HepG2 (cell line): ENCODE measurements around the gene SLC10A1. TPM values are rescaled to one million over a fixed set of nuclear protein-coding genes. Genes with fewer than 3 reads are reported as not detected.

ENCODE experiments used
- ELF4 ChIP-seq: sonication (generic); formaldehyde crosslinking; IDR thresholded peaks from 2 replicates; pipeline ENCODE4 v1.5.0; 2020; ENCODE audit warnings: missing genetic modification reagents, mild to moderate bottlenecking, moderate library complexity, borderline replicate concordance
- IKZF4 ChIP-seq: sonication (generic); formaldehyde crosslinking; IDR thresholded peaks from 2 replicates; pipeline ENCODE4 v1.5.1; 2020; ENCODE audit warnings: borderline replicate concordance, mild to moderate bottlenecking, low read depth, missing genetic modification reagents; ENCODE audit errors: not compliant biosample characterization
- KLF11 ChIP-seq: IDR thresholded peaks from 2 replicates; pipeline ENCODE4 v1.6.1; 2016; ENCODE audit warnings: missing compliant biosample characterization
- MED13 ChIP-seq: sonication (generic); formaldehyde crosslinking; IDR thresholded peaks from 2 replicates; pipeline ENCODE4 v1.5.0; 2020; ENCODE audit warnings: missing genetic modification reagents
- RARG ChIP-seq: sonication (generic); formaldehyde crosslinking; IDR thresholded peaks from 2 replicates; pipeline ENCODE4 v1.4.0; 2020; ENCODE audit warnings: low read depth, mild to moderate bottlenecking, missing genetic modification reagents
- SMAD1 ChIP-seq: sonication (generic); formaldehyde crosslinking; IDR thresholded peaks from 2 replicates; pipeline ENCODE4 v1.4.0; 2020; ENCODE audit warnings: missing genetic modification reagents, low read depth, mild to moderate bottlenecking, borderline replicate concordance
- THYN1 ChIP-seq: sonication (generic); formaldehyde crosslinking; IDR thresholded peaks from 2 replicates; pipeline ENCODE4 v1.8.1; 2023; ENCODE audit warnings: low read depth, mild to moderate bottlenecking, moderate library complexity, missing genetic modification reagents, borderline replicate concordance
- YY1 ChIP-seq: IDR thresholded peaks from 2 replicates; pipeline ENCODE4 v1.6.1; 2011; ENCODE audit warnings: low read length, low read depth, moderate library complexity, mild to moderate bottlenecking; ENCODE audit not compliant: insufficient read depth, insufficient replicate concordance
- ZNF879 ChIP-seq: sonication (generic); formaldehyde crosslinking; IDR thresholded peaks from 2 replicates; pipeline ENCODE4 v1.8.1; 2023; ENCODE audit warnings: missing genetic modification reagents
- ZNF891 ChIP-seq: sonication (generic); formaldehyde crosslinking; IDR thresholded peaks from 2 replicates; pipeline ENCODE4 v1.5.0; 2020; ENCODE audit warnings: mild to moderate bottlenecking, missing genetic modification reagents
- polyA plus RNA-seq, 8 experiments: library from polyadenylated mRNA; depleted of rRNA in 3 of 8; stranded (reverse) in 7 of 8; unstranded in 1 of 8; fragments of >200 nt; fragmentation: Illumina TruSeq in 4 of 8; extraction: Trizol in 4 of 8; gene quantifications; 2 replicates each; pipeline versions ENCODE4 v1.2.1 to v1.2.3, GENCODE V29; 2011 to 2016; ENCODE audit warnings: low read depth in 4 of 8, missing spikeins in 1 of 8, mixed read lengths in 1 of 8; ENCODE audit not compliant: insufficient read depth in 1 of 8
- total RNA-seq, 5 experiments: library from RNA; depleted of rRNA; stranded (reverse); fragments of >200 nt; fragmentation: Illumina TruSeq; extraction: Trizol; gene quantifications; 2 replicates each; pipeline ENCODE4 v1.2.3, GENCODE V29; 2016; ENCODE audit warnings: low read depth in 1 of 5
- TF ChIP-seq, protein P1 (sequence below): sonication (generic); formaldehyde crosslinking; IDR thresholded peaks from 2 replicates; pipeline ENCODE4 v1.9.0; 2021; ENCODE audit warnings: missing genetic modification reagents, borderline replicate concordance
- TF ChIP-seq, protein P2 (sequence below): sonication (generic); formaldehyde crosslinking; IDR thresholded peaks from 2 replicates; pipeline ENCODE4 v1.9.0; 2022; ENCODE audit warnings: low read depth, missing genetic modification reagents
- TF ChIP-seq, protein P3 (sequence below): sonication (generic); formaldehyde crosslinking; IDR thresholded peaks from 2 replicates; pipeline ENCODE4 v1.5.1; 2020; ENCODE audit warnings: mild to moderate bottlenecking, missing genetic modification reagents, moderate library complexity
- TF ChIP-seq, protein P4 (sequence below): sonication (generic); formaldehyde crosslinking; IDR thresholded peaks from 2 replicates; pipeline ENCODE4 v1.4.0; 2020; ENCODE audit warnings: missing genetic modification reagents
- TF ChIP-seq, protein P5 (sequence below): sonication (generic); formaldehyde crosslinking; IDR thresholded peaks from 2 replicates; pipeline ENCODE4 v1.8.1; 2023; ENCODE audit warnings: mild to moderate bottlenecking, missing genetic modification reagents
- TF ChIP-seq, protein P6 (sequence below): sonication (generic); formaldehyde crosslinking; IDR thresholded peaks from 2 replicates; pipeline ENCODE4 v1.4.0; 2020; ENCODE audit warnings: mild to moderate bottlenecking, missing genetic modification reagents

Gene SLC10A1
- total and polyA plus RNA-seq, 2 of the 13 experiments (the other 11 are each of a cell fraction or from before 2014, with no cell fraction given) = 0.17 TPM; not detected in 1

DNA sequence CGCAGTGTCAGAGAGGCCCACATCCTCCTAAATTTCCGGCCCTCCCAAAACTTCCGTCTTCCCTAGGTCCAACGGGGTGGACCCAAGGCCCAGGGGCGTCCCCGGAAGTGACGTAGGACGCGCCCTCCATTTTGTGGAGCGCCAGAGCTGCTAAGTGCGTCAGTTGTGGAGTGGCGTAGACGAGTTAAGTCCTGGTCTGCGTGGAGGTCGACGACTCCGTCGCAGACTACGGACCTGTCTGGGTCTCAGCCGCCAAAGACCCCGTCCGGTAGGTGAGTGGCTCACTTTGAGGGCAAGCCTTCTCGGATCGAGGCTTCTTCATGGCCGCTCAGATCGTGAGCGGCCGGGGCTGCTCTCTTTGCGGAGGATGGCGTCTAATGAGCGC, 30.1 kb downstream of the SLC10A1 start, which contains the start of gene SRSF5 (continued):
- TF ChIP-seq, protein P1, sequence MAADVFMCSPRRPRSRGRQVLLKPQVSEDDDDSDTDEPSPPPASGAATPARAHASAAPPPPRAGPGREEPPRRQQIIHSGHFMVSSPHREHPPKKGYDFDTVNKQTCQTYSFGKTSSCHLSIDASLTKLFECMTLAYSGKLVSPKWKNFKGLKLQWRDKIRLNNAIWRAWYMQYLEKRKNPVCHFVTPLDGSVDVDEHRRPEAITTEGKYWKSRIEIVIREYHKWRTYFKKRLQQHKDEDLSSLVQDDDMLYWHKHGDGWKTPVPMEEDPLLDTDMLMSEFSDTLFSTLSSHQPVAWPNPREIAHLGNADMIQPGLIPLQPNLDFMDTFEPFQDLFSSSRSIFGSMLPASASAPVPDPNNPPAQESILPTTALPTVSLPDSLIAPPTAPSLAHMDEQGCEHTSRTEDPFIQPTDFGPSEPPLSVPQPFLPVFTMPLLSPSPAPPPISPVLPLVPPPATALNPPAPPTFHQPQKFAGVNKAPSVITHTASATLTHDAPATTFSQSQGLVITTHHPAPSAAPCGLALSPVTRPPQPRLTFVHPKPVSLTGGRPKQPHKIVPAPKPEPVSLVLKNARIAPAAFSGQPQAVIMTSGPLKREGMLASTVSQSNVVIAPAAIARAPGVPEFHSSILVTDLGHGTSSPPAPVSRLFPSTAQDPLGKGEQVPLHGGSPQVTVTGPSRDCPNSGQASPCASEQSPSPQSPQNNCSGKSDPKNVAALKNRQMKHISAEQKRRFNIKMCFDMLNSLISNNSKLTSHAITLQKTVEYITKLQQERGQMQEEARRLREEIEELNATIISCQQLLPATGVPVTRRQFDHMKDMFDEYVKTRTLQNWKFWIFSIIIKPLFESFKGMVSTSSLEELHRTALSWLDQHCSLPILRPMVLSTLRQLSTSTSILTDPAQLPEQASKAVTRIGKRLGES (CRISPR knock-in tag) = 0 out of 2 replicates have a peak, but pooled peaks have one; percentile 9
- TF ChIP-seq ZNF879 (no peak), IKZF4 (CRISPR knock-in tag) (no peak), ZNF891 (no peak; the same call in 1 of the 2 replicates), KLF11 (CRISPR knock-in tag) (peak; percentile 83), RARG (CRISPR knock-in tag) (no peak), YY1 (peak; percentile 97), MED13 (0 out of 2 replicates have a peak, but pooled peaks have one; percentile 82), ELF4 (peak; percentile 65; the same call in 1 of the 2 replicates), THYN1 (CRISPR knock-in tag) (no peak), SMAD1 (CRISPR knock-in tag) (no peak; the same call in 1 of the 2 replicates)
- TF ChIP-seq, protein P2, sequence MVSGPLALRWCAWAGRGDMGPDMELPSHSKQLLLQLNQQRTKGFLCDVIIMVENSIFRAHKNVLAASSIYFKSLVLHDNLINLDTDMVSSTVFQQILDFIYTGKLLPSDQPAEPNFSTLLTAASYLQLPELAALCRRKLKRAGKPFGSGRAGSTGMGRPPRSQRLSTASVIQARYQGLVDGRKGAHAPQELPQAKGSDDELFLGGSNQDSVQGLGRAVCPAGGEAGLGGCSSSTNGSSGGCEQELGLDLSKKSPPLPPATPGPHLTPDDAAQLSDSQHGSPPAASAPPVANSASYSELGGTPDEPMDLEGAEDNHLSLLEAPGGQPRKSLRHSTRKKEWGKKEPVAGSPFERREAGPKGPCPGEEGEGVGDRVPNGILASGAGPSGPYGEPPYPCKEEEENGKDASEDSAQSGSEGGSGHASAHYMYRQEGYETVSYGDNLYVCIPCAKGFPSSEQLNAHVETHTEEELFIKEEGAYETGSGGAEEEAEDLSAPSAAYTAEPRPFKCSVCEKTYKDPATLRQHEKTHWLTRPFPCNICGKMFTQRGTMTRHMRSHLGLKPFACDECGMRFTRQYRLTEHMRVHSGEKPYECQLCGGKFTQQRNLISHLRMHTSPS = no peak
- TF ChIP-seq, protein P3, sequence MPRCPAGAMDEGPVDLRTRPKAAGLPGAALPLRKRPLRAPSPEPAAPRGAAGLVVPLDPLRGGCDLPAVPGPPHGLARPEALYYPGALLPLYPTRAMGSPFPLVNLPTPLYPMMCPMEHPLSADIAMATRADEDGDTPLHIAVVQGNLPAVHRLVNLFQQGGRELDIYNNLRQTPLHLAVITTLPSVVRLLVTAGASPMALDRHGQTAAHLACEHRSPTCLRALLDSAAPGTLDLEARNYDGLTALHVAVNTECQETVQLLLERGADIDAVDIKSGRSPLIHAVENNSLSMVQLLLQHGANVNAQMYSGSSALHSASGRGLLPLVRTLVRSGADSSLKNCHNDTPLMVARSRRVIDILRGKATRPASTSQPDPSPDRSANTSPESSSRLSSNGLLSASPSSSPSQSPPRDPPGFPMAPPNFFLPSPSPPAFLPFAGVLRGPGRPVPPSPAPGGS (CRISPR knock-in tag) = 0 out of 2 replicates have a peak, but pooled peaks have one; percentile 36
- TF ChIP-seq, protein P4, sequence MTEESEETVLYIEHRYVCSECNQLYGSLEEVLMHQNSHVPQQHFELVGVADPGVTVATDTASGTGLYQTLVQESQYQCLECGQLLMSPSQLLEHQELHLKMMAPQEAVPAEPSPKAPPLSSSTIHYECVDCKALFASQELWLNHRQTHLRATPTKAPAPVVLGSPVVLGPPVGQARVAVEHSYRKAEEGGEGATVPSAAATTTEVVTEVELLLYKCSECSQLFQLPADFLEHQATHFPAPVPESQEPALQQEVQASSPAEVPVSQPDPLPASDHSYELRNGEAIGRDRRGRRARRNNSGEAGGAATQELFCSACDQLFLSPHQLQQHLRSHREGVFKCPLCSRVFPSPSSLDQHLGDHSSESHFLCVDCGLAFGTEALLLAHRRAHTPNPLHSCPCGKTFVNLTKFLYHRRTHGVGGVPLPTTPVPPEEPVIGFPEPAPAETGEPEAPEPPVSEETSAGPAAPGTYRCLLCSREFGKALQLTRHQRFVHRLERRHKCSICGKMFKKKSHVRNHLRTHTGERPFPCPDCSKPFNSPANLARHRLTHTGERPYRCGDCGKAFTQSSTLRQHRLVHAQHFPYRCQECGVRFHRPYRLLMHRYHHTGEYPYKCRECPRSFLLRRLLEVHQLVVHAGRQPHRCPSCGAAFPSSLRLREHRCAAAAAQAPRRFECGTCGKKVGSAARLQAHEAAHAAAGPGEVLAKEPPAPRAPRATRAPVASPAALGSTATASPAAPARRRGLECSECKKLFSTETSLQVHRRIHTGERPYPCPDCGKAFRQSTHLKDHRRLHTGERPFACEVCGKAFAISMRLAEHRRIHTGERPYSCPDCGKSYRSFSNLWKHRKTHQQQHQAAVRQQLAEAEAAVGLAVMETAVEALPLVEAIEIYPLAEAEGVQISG (CRISPR knock-in tag) = peak; percentile 92
- TF ChIP-seq, protein P5, sequence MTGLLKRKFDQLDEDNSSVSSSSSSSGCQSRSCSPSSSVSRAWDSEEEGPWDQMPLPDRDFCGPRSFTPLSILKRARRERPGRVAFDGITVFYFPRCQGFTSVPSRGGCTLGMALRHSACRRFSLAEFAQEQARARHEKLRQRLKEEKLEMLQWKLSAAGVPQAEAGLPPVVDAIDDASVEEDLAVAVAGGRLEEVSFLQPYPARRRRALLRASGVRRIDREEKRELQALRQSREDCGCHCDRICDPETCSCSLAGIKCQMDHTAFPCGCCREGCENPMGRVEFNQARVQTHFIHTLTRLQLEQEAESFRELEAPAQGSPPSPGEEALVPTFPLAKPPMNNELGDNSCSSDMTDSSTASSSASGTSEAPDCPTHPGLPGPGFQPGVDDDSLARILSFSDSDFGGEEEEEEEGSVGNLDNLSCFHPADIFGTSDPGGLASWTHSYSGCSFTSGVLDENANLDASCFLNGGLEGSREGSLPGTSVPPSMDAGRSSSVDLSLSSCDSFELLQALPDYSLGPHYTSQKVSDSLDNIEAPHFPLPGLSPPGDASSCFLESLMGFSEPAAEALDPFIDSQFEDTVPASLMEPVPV (CRISPR knock-in tag) = no peak
- TF ChIP-seq, protein P6, sequence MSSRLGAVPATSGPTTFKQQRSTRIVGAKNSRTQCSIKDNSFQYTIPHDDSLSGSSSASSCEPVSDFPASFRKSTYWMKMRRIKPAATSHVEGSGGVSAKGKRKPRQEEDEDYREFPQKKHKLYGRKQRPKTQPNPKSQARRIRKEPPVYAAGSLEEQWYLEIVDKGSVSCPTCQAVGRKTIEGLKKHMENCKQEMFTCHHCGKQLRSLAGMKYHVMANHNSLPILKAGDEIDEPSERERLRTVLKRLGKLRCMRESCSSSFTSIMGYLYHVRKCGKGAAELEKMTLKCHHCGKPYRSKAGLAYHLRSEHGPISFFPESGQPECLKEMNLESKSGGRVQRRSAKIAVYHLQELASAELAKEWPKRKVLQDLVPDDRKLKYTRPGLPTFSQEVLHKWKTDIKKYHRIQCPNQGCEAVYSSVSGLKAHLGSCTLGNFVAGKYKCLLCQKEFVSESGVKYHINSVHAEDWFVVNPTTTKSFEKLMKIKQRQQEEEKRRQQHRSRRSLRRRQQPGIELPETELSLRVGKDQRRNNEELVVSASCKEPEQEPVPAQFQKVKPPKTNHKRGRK = no peak
